ACHN (cell line): ENCODE measurements around the gene IFNL1.
"Not testable (repeated sequence)": the region's sequence is repeated elsewhere in the genome, so short reads cannot be mapped to it uniquely, and the experiment has no call there.

Experiments
- DNase-seq: peaks from one replicate; pipeline ENCODE4 v3.0.0-alpha.2; 2015
- in situ Hi-C: cut with HindIII; loops from 2 replicates; pipeline ENCODE4 v1.10.0; 2017; ENCODE audit warnings: low sequenced_read_pairs, low pct_ligation_motif_present, low pct_unique_long_range_greater_than_20kb

IFNL1 gene

DNA sequence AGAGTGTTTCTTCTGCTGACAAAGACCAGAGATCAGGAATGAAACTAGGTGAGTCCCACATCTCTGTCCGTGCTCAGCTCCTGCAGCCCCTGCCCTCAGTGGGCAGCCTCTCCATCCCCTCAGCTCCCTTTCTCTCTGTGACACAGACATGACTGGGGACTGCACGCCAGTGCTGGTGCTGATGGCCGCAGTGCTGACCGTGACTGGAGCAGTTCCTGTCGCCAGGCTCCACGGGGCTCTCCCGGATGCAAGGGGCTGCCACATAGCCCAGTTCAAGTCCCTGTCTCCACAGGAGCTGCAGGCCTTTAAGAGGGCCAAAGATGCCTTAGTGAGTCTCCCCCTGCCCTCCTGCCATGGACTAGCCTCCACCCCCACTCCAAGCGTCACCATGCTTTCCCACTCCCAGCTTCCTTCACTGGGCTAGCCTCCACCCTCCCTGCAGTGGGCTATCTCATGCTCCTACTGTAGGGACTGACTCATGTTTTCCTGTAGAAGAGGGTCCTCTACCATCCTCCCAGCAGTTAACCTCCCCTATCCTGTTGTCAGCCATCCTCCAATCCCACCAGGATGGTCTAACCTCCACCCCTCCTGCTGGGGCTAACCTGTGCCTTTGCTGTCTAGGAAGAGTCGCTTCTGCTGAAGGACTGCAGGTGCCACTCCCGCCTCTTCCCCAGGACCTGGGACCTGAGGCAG, 27.5 kb upstream of the IFNL1 start:
- not testable (repeated sequence) for DNase-seq

DNA sequence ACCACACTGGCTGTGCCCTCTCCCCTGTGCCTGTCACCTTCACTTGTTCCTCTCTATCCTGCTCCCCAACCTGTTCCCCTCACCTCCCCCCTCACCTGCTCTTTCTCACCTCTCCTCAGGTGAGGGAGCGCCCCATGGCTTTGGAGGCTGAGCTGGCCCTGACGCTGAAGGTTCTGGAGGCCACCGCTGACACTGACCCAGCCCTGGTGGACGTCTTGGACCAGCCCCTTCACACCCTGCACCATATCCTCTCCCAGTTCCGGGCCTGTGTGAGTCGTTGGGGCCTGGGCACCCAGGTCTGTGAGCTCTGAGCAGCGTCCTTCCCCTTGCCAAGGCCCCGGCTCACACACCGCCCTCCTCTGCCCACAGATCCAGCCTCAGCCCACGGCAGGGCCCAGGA, 26.8 kb upstream of the IFNL1 start:
- DNase-seq, in situ Hi-C loops: not testable (repeated sequence)

More for the DNA sequence above, 27.5 kb upstream of the IFNL1 start:
- in situ Hi-C loops = not testable (repeated sequence)

DNA sequence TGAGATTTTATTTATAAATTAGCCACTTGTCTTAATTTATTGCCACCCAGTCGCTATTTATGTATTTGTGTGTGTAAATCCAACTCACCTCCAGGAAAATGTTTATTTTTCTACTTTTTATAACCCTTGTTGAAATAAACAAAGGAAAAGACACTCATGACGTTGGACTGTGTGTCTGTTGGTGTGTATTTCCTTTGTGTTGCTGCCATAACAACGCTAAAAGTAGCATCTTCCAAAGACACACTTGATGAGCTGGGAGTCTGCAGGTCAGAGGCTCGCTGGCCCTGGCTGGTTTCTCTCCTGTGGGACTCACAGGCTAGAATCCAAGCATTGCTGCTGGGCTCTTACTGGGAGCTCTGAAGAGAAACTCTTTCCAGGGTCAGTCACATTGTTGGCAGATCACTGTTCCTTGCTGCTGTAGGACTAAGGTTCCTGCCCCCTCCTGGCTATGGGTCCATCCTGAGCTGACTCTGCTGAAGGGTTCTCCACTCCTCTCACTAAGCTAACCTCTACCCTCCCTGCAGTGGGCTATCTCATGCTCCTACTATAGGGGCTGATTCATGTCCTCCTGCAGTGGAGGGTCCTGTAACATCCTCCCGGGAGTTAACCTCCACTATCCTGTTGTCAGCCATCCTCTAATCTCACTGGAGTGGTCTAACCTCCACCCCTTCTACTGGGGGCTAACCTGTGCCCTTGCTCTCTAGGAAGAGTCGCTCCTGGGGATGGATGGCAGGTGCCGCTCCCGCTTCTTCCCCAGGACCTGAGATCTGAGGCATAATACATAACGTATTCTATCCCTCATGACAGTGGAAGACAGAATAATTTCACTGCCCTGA, 26.0 kb upstream of the IFNL1 start:
- in situ Hi-C loops = no loop called here
- no peak for DNase-seq

DNA sequence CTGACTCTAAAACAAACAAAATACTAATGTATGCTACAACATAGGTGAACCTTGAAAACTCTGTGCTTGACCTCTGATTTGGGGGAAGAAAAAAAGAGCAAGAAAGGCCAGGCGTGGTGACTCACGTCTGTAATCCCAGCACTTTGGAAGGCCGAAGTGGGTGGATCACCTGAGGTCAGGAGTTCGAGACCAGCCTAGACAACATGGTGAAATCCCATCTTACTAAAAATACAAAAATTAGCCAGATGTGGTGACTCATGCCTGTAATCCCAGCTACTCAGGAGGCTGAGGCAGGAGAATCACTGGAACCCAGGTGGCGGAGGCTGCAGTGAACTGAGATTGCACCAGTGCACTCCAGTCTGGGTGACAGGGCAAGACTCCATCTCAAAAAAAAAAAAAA, 22.3 kb upstream of the IFNL1 start:
- DNase-seq, in situ Hi-C loops: not testable (repeated sequence)

DNA sequence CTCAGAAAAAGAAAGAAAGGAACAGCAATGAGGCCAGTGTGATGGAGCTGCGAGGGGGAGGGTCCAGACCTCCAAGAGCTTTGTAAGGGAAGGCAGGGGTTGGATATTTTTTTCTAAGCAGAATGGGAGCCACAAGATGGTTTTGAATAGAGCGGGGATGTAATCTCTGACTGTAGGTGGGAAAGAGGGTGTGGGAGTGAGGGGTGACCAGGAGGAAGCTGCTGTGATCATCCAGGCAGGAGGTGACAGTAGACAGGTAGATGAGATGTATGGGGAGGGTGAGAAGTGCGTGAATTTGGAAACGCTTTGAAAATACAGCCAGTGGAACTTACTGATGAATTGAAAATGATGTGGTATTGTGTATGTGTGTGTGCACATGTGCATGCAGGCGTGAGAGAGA, 20.6 kb upstream of the IFNL1 start:
- DNase-seq = no peak
- in situ Hi-C loops = no loop called here

DNA sequence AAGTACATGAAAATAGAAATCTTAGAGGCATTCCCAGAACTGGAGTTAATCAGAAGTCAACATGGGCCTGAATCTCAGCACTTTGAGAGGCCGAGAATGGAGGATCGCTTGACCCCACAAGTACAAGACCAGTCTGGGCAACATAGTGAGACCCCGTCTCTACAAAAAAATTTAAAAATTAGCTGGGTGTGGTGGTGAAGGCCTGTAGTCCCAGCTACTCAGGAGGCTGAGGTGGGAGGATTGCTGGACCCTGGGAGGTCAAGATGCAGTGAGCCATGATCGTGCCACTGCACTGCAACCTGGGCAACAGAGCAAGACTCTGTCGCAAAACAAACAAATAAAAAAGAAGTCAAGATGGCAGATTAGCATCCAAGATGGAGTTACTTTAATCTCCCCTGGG, 19.5 kb upstream of the IFNL1 start:
- in situ Hi-C loops = no loop called here
- DNase-seq = no peak

DNA sequence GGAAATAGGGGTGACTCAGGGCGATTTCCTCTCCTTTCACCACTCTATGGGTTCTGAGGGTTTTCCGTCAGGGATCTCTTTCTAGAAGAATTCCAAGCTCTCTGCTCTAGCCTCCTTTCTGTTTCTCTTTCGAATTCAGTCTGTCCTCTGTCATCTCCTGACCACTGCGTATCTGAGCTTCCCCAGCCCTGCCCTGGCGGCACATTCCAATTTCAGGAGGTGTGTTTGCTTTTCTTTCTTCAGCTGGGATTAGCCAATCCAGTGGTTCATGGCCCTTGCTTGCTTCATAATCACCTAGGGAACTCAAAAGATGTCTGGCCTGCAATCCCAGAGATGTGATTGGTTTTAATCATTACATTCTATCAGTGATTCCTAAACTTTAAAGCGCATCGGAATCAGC, 18.6 kb upstream of the IFNL1 start:
- no peak for DNase-seq
- in situ Hi-C loops = no loop called here

DNA sequence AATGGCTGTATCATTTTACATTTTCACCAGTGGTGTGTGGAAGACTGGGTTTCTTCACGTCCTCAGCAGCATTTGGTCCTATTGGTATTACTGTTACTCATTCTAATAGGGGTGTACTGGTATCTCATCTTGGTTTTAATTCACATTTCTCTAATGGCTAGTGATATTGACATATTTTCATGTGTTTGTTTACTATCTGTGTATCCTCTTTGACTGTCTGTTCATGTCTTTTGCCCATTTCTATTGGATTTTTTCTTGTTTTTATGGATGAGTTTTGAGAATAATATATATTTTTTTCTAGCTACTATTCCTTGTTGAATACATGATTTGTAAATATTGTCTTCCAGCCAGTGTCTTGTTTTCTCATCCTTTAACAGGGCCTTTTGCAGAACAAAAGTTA, 14.2 kb upstream of the IFNL1 start:
- in situ Hi-C loops = no loop called here
- DNase-seq = no peak

DNA sequence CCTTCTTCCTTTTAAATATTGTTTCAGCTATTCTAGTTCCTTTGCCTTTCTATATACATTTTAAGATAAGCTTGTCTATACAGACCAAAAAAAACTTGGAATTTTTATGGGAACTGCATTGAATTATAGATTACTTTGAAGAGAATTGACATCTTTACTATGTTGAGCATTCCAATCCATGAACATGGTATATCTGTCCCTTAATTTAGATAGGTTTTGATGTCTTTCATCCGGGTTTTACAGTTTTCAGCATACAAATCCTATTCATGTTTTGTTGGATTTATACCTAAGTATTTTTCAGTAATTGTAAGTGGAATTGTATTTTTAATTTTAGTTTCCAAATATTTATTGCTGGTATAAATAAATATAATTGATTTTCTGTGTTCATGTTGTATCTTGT, 12.2 kb upstream of the IFNL1 start:
- no peak for DNase-seq
- in situ Hi-C loops = no loop called here

DNA sequence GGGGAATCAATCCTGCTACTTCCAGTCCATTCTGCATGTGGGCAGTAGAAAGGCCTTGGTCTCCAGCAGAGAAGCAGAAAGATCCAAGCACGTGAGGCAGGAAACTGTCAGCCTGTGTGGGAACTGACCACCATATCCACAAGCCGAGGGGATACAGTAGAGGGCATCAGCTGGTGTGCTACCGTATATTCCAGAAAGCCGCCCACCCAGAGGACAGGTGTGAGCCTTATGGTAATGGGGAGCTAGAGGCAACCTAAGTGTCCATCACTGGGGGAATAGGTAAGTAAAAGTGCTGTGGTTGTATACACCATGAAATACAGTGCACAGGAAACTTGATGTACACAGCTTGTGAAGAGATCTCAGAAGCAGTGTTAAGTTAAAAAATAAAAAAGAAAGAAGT, 2.8 kb upstream of the IFNL1 start:
- in situ Hi-C loops = no loop called here

DNA sequence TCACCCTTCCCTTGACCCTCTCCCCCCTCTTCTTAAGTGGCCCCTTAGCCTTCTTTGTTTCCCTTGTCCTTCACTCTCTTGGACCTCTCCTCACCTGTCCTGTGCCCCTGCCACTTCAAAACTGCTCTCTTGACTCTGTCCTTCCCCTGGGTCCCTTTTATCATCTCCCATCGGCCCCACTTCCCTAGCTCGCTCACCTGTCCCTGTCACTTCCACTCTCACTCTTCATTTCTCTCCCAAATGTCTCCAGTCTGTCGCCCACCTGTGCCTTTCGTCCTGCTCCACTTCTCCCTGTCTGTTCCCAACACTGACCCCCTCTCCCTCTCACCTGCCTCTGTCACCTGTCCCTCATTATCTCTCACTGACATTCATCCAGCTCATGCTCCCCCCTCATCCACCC, 699 bp downstream of the IFNL1 start:
- no peak for DNase-seq
- in situ Hi-C loops = no loop called here

More for the DNA sequence above, 2.8 kb upstream of the IFNL1 start:
- no peak for DNase-seq

DNA sequence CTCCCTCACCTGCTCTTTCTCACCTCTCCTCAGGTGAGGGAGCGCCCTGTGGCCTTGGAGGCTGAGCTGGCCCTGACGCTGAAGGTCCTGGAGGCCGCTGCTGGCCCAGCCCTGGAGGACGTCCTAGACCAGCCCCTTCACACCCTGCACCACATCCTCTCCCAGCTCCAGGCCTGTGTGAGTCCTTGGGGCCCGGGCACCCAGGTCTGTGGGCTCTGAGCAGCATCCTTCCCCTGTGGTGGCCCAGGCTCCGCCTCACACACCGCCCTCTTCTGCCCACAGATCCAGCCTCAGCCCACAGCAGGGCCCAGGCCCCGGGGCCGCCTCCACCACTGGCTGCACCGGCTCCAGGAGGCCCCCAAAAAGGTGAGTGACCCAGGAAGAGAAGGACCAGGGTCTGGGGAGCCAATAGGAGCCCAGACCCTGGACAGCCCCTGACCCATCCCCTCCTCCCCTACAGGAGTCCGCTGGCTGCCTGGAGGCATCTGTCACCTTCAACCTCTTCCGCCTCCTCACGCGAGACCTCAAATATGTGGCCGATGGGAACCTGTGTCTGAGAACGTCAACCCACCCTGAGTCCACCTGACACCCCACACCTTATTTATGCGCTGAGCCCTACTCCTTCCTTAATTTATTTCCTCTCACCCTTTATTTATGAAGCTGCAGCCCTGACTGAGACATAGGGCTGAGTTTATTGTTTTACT, 1.9 kb downstream of the IFNL1 start:
- DNase-seq = no peak
- in situ Hi-C loops = no loop called here

DNA sequence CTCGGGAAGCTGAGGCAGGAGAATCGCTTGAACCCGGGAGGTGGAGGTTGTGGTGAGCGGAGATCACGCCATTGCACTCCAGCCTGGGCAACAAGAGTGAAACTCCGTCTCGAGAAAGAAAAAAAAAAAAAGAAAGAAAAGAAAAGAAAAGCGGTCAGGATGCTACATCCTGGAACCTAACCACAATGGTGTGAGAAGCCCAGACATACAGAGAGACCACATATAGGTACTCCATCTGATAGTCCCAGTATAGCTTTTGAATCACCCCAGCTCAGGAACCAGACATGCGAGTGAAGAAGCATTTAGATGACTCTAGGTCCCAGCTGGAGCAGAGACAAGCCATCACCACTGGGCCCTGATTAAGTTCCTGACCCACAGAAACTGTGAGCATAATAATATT, 3.2 kb downstream of the IFNL1 start:
- in situ Hi-C loops = no loop called here
- DNase-seq = no peak

DNA sequence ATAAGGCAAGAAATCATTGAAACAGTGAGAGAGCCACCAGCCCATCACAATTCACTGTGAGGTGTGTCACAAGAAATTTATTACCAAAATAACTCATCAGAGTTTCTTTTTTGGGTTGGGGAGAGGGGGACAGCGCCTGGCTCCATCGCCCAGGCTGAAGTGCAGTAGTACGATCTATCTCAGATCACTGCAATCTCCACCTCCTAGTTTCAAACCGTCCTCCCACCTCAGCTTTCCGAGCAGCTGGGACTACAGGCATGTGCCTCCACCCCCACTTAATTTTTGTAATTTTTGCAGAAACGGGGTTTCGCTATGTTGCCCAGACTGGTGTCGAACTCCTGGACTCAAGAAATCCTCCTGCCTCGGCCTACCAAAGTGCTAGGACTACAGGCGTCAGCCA, 3.6 kb downstream of the IFNL1 start:
- in situ Hi-C loops = no loop called here

DNA sequence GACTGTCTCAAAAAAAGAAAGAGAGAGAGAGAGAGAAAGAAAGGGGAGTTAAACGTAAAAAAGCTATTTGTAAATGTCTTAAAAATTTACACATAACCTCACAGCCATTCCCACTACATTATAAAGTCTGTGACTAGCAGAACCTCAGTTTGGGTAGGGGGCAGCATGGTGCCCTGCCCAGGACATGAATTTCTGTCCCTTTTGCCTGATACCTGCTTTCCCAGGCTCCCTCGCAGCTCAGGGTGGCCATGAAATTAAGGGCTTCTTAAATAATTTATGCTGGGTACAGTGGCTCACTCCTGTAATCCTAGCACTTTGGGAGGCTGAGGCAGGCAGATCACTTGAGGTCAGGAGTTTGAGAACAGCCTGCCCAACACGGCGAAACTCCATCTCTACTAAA, 4.8 kb downstream of the IFNL1 start:
- no peak for DNase-seq

More for the DNA sequence above, 3.6 kb downstream of the IFNL1 start:
- DNase-seq = no peak

DNA sequence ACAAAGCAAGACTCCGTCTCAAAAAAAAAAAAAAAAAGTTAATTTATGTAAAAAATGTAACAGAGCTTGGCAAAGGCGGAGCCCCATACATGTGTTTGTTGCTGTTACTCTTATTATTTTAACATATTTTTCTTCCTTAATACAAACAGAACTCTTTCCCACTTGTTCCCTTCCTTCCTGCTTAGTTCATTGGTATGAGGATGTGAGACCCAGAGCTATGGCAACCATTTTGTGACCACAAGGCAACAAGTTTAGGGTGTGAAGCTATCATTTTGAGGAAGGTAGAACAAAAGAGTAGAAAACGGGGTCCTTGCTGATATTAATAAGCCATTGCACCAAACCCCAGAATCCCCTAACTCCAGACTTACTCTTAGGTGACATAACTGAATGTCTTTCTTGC, 5.4 kb downstream of the IFNL1 start:
- no peak for DNase-seq
- in situ Hi-C loops = no loop called here

More for the DNA sequence above, 4.8 kb downstream of the IFNL1 start:
- in situ Hi-C loops = no loop called here

DNA sequence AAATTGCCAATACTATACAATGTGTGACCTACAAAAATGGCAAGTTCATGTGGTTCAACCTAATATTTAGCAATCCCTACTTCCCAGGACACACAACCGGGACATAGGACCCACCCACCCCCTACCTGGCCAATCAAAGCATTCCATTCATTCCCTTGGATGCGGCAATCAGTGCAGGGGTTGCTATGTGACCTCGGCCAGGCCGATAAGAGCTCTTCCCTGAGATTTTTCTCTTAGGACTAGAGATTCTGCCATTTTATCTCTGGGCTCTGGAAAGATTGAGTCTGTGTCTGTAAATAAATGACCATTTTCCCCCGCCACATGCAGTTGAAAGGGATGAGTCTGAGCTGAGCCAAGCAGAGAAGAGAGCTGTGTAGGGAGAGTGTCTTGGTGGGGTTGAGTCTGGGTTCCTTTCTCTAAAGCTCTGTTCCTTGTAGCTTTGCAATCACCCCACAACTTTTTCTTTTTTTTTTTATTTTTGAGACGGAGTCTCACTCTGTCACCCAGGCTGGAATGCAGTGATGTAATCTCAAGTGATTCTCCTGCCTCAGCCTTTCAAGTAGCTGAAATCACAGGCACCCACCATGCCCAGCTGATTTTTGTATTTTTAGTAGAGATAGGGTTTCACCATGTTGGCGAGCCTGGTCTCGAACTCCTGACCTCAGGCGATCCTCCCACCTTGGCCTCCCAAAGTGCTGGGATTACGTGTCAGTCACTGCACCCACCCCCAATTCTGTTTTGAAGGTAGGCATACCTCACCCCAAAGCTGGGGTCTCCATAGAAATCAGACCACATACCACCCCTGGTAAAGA, 7.4 kb downstream of the IFNL1 start:
- DNase-seq = no peak
- in situ Hi-C loops = no loop called here

DNA sequence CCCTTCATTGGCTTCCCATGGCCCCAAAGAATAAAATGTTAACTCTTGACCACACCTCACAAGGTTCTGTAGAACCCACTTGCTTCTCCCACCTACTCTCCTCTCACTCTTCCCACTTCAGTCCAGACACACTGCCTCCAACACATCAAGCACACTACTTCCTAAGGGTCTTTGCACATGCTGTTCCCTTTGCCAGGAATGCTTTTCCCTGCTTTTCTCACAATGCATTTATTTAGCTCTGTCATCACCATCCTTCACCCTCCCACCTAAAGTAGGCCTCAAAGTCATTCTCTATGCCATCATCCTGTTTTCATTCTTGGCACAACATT, 7.9 kb downstream of the IFNL1 start:
- DNase-seq = no peak
- in situ Hi-C loops = no loop called here
